Ovary (tissue), 1 donor: Measurements from ENCODE around the gene TMEM135.

Experiments
- EP300 ChIP-seq: sonication (generic); formaldehyde crosslinking; IDR thresholded peaks from one replicate; pipeline ENCODE4 v1.6.1; 2017; ENCODE audit warnings: antibody characterized with exemption
- POLR2A ChIP-seq: fragments of 450-650 bp; IDR thresholded peaks from one replicate; pipeline ENCODE4 v1.6.1; 2017; ENCODE audit warnings: antibody characterized with exemption, mild to moderate bottlenecking, moderate library complexity

GRCh38 chr11:87215236-87215635, 177.5 kb downstream of the TMEM135 start:
- TF ChIP-seq POLR2A = no peak
- TF ChIP-seq EP300 = no peak
